Activated B cell treated with CpG ODN at 0.5 μM for 24 hours (primary cell): ENCODE measurements around the gene HPCA. TPM values are rescaled to one million over a fixed set of nuclear protein-coding genes. Genes with fewer than 3 reads are reported as not detected.

ENCODE experiments used
- ATAC-seq: fragments of 200-7000 bp; cut with Tn5 transposase; one replicate; pipeline ENCODE4 v1.10.0; 2021; ENCODE audit warnings: low read depth, mild to moderate bottlenecking, moderate library complexity
- CTCF ChIA-PET: fragments of 350-600 bp; sonication (Branson Sonifier 250); formaldehyde crosslinking; loops from one replicate; lab custom pipeline; 2021; ENCODE audit warnings: antibody characterized with exemption; lab: Charles Lee
- POLR2A ChIA-PET: fragments of 350-600 bp; sonication (Branson Sonifier 250); formaldehyde crosslinking; loops from one replicate; lab custom pipeline; 2021; ENCODE audit warnings: antibody characterized with exemption; lab: Charles Lee
- DNase-seq: peaks from one replicate; pipeline ENCODE4 v3.0.0; 2022
- H3K27ac Mint-ChIP-seq: one replicate; pipeline ENCODE4 v1.8.0; 2020; ENCODE audit warnings: mixed read lengths
- H3K27me3 Mint-ChIP-seq: one replicate; pipeline ENCODE4 v1.8.0; 2021; ENCODE audit warnings: mixed read lengths
- H3K36me3 Mint-ChIP-seq: one replicate; pipeline ENCODE4 v1.8.0; 2021; ENCODE audit warnings: low read depth, mixed read lengths
- H3K4me1 Mint-ChIP-seq: one replicate; pipeline ENCODE4 v1.8.0; 2021; ENCODE audit warnings: mixed read lengths
- H3K4me3 Mint-ChIP-seq: one replicate; pipeline ENCODE4 v1.8.0; 2020; ENCODE audit warnings: mild to moderate bottlenecking, mixed read lengths
- H3K9me3 Mint-ChIP-seq: one replicate; pipeline ENCODE4 v1.8.0; 2020; ENCODE audit warnings: mixed read lengths
- CTCF ChIP-seq: fragments of 200-600 bp; IDR thresholded peaks from one replicate; pipeline ENCODE4 v1.8.0; 2022; ENCODE audit warnings: antibody characterized with exemption, mild to moderate bottlenecking
- intact Hi-C: fragments of 100-400 bp; cut with micrococcal nuclease; formaldehyde crosslinking; loops from one replicate; pipeline ENCODE4 v1.15.1; 2024
- total RNA-seq: library from RNA; stranded (reverse); gene quantifications from 2 replicates; pipeline ENCODE4 v1.2.3, GENCODE V29; 2022

Gene HPCA
- total RNA-seq, 1 donor from 2014 or later, result not detected

GRCh38 chr1:32858791-32859190 lies 27.5 kb upstream of the HPCA start:
- H3K27me3 Mint-ChIP-seq, result no peaks in the 10 kb centered on the region
- H3K36me3 Mint-ChIP-seq, result peaks cover 75% of the 10 kb centered on the region

DNA sequence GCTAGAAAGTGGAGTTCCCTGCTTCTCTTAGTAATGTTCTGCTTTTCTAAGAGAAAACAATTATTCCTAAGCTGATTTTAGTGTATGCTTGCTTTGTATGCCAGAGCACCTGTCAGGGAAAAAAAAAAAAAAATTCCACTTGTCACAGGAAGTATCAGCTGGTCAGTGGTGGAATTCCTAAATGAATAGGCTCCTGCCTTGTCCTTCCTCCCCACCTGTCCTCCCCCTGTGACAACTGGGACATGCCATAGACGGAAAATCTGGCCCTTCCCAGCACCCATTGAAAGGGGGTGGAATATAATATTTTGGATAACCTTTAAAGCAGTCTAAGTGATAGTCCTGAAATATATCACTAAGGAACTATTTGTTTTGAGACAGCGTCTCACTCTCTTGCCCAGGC lies 26.4 kb upstream of the HPCA start:
- Mint-ChIP-seq H3K4me1 (no peaks in the 10 kb centered on the region), H3K4me3 (no peak overlapping the region), H3K9me3 (no peaks in the 10 kb centered on the region), H3K27ac (no peak overlapping the region), H3K27me3 (no peaks in the 10 kb centered on the region), H3K36me3 (peaks cover 70% of the 10 kb centered on the region)
- ChIA-PET CTCF (no interaction called here), POLR2A (interaction anchor here (0.7 kb wide), 1 partner anchor 25 kb away, joined by 5 read pairs; no protein-coding TSS in a partner anchor)
- no peak for DNase-seq
- no peak for ATAC-seq
- no peak for TF ChIP-seq CTCF
- intact Hi-C loops, result no loop called here

More at GRCh38 chr1:32858791-32859190, 27.5 kb upstream of the HPCA start:
- H3K27ac Mint-ChIP-seq, result no peak overlapping the region
- TF ChIP-seq CTCF, result no peak
- no peaks in the 10 kb centered on the region for H3K4me1 Mint-ChIP-seq
- intact Hi-C loops, result no loop called here
- no peak for ATAC-seq
- no peak for DNase-seq
- CTCF ChIA-PET, result no interaction called here
- H3K9me3 Mint-ChIP-seq, result no peaks in the 10 kb centered on the region
- no peak overlapping the region for H3K4me3 Mint-ChIP-seq
- POLR2A ChIA-PET, result no interaction called here

DNA sequence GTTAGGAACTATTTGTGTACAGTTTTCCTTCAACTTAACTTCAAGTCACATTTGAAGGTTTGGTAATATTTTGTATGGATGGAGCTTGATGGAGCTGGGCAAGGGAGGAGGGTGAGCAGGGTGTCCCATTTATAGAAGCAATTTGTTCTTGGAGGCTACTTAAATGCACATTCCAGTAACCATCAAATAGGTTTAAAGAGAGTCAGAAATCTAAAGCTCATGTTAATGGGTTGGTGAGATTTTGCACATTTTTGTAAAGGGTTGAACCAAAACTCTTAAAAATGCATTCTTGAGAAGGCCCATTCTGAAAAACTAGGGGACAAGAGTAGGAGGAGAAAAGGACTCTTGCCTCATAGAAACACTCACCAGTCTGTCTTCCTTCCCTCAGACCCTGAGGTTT lies 25.7 kb upstream of the HPCA start:
- no peak overlapping the region for H3K27ac Mint-ChIP-seq
- no peaks in the 10 kb centered on the region for H3K4me1 Mint-ChIP-seq

DNA sequence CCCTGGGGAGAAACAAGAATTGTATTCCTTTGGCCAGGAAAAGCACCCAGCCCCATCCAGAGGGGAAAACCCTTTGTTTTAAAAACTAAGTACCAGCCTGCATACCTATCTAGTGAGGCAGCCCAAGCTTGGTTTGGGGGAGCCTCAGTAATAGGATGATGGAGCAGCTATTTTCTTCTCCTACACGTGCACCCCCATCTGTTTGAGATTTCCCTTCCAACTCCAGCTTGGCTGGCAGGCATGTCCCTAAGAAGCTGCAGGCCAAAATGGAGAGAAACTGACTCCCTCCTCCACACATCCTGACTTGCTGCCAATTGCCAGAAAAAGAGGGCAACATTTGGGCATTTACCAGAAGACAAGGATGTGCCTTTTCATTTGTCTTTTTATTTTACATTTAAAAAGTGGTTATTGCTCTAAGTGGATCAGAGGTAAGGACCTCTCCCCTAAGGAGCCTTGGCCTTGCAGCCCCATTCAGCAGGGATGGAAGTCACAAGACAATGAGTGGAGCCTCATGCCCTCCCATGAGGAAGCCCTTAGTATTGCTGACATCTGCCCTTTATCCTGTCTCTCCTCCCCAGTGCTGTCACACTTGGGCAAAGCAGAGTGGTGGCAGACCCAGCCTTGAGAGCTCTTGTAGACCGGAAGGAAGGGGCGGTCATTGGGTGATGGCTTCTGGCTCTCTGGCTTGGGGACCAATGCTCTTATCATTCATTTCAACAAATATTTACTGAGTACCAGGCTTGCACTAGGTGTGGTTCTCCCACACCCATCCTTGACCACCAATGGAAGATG lies 24.2 kb upstream of the HPCA start:
- Mint-ChIP-seq H3K27ac (no peak overlapping the region), H3K4me3 (no peak overlapping the region)
- POLR2A ChIA-PET, result interaction anchor here (0.6 kb wide), 2 partner anchors 41 to 60 kb away, joined by 3 to 6 read pairs; no protein-coding TSS in a partner anchor

More for the DNA sequence above, 25.7 kb upstream of the HPCA start:
- POLR2A ChIA-PET, result no interaction called here
- H3K36me3 Mint-ChIP-seq, result peaks cover 64% of the 10 kb centered on the region
- TF ChIP-seq CTCF, result no peak
- DNase-seq (no peak), ATAC-seq (no peak)
- no peak overlapping the region for H3K4me3 Mint-ChIP-seq
- CTCF ChIA-PET, result no interaction called here
- intact Hi-C loops, result no loop called here
- H3K9me3 Mint-ChIP-seq, result no peaks in the 10 kb centered on the region
- no peaks in the 10 kb centered on the region for H3K27me3 Mint-ChIP-seq

More for the DNA sequence above, 24.2 kb upstream of the HPCA start:
- no peak for TF ChIP-seq CTCF
- DNase-seq (no peak), ATAC-seq (no peak)
- intact Hi-C loops, result no loop called here
- no peaks in the 10 kb centered on the region for H3K9me3 Mint-ChIP-seq
- no peaks in the 10 kb centered on the region for H3K4me1 Mint-ChIP-seq
- H3K36me3 Mint-ChIP-seq, result peaks cover 54% of the 10 kb centered on the region
- CTCF ChIA-PET, result interaction anchor here (1.6 kb wide), 1 partner anchor 150 kb away, joined by 3 read pairs; no protein-coding TSS in a partner anchor
- no peaks in the 10 kb centered on the region for H3K27me3 Mint-ChIP-seq
